Activated naive CD4-positive, alpha-beta T cell treated with anti-CD3 and anti-CD28 coated beads for 36 hours (primary cell): ENCODE measurements around the gene APBB3. TPM values are rescaled to one million over a fixed set of nuclear protein-coding genes. Genes with fewer than 3 reads are reported as not detected.

Experiments used
- CTCF ChIA-PET: fragments of 350-600 bp; sonication (Branson Sonifier 250); formaldehyde crosslinking; loops from one replicate; lab custom pipeline; 2021; ENCODE audit warnings: antibody characterized with exemption; lab: Charles Lee
- DNase-seq: peaks from one replicate; pipeline ENCODE4 v3.0.0-alpha.2; 2020
- H3K27ac Mint-ChIP-seq: one replicate; pipeline ENCODE4 v1.8.0; 2021; ENCODE audit warnings: mild to moderate bottlenecking, mixed read lengths
- H3K27me3 Mint-ChIP-seq: one replicate; pipeline ENCODE4 v1.8.0; 2021; ENCODE audit warnings: low read depth, mixed read lengths
- H3K36me3 Mint-ChIP-seq: one replicate; pipeline ENCODE4 v1.8.0; 2021; ENCODE audit warnings: low read depth, mixed read lengths
- H3K4me1 Mint-ChIP-seq: one replicate; pipeline ENCODE4 v1.8.0; 2021; ENCODE audit warnings: low read depth, mixed read lengths
- H3K4me3 Mint-ChIP-seq: one replicate; pipeline ENCODE4 v1.8.0; 2021; ENCODE audit warnings: mild to moderate bottlenecking, moderate library complexity, mixed read lengths
- H3K9me3 Mint-ChIP-seq: one replicate; pipeline ENCODE4 v1.8.0; 2021; ENCODE audit warnings: mixed read lengths
- intact Hi-C: fragments of 100-400 bp; cut with micrococcal nuclease; formaldehyde crosslinking; loops from one replicate; pipeline ENCODE4 v1.15.1; 2023
- microRNA-seq: library from miRNA; unstranded; fragments of <30 nt; microRNA quantifications from one replicate; pipeline ENCODE4 v1.2.0, GENCODE V29; 2022; ENCODE audit warnings: borderline microRNAs expressed, borderline replicate concordance
- total RNA-seq, 2 experiments: library from RNA; stranded (reverse); gene quantifications; one replicate each; pipeline ENCODE4 v1.2.3, GENCODE V29; 2021

The APBB3 gene
- total RNA-seq, 2 experiments from 2014 or later = 15.4 to 16.5 TPM

- no peaks in the 10 kb centered on the region for H3K9me3 Mint-ChIP-seq
- H3K27ac Mint-ChIP-seq = no peak overlapping the region
- H3K27me3 Mint-ChIP-seq = no peaks in the 10 kb centered on the region
- peaks cover 23% of the 10 kb centered on the region for H3K36me3 Mint-ChIP-seq
- intact Hi-C loops = no loop called here
- H3K4me1 Mint-ChIP-seq = no peaks in the 10 kb centered on the region
- H3K4me3 Mint-ChIP-seq = no peak overlapping the region
- no peak for DNase-seq
- CTCF ChIA-PET = no interaction called here
Measured at GRCh38 chr5:140524003-140524402, 40.4 kb downstream of the APBB3 start.

- Mint-ChIP-seq H3K27ac (no peak overlapping the region), H3K9me3 (no peaks in the 10 kb centered on the region)
- CTCF ChIA-PET = no interaction called here
Measured at GRCh38 chr5:140513124-140513523, 51.3 kb downstream of the APBB3 start.

GRCh38 chr5:140509898-140510297 is 54.5 kb downstream of the APBB3 start:
- Mint-ChIP-seq H3K27me3 (no peaks in the 10 kb centered on the region), H3K27ac (no peak overlapping the region), H3K36me3 (peaks cover 17% of the 10 kb centered on the region), H3K9me3 (no peaks in the 10 kb centered on the region), H3K4me3 (no peak overlapping the region), H3K4me1 (no peaks in the 10 kb centered on the region)
- no peak for DNase-seq
- intact Hi-C loops = no loop called here
- CTCF ChIA-PET = no interaction called here

More at GRCh38 chr5:140513124-140513523, 51.3 kb downstream of the APBB3 start:
- no peaks in the 10 kb centered on the region for H3K4me1 Mint-ChIP-seq
- no peaks in the 10 kb centered on the region for H3K27me3 Mint-ChIP-seq
- DNase-seq = no peak
- intact Hi-C loops = no loop called here
- H3K36me3 Mint-ChIP-seq = peaks cover 23% of the 10 kb centered on the region
- no peak overlapping the region for H3K4me3 Mint-ChIP-seq

Small RNAs within 50 kb of the gene (microRNA-seq; reads per million reads assigned to microRNA genes)
- not detected for gene MIR6831

Other genes with a start within 250 kb of the APBB3 start
- gene HBEGF, start 218.0 kb downstream of the APBB3 start, total RNA-seq = 1 to 10 TPM; 8.7 to 9.1 TPM
- gene SLC4A9, start 204.4 kb downstream of the APBB3 start, total RNA-seq = under 1 TPM; 0.07 to 0.12 TPM
- 10 to 100 TPM; 83.2 to 87.0 TPM for gene ANKHD1, start 162.8 kb downstream of the APBB3 start, total RNA-seq
- gene EIF4EBP3, start 16.9 kb downstream of the APBB3 start, total RNA-seq = 10 to 100 TPM; 27.2 to 28.5 TPM
- 10 to 100 TPM; 38.0 to 39.6 TPM for gene SRA1, start 7.1 kb downstream of the APBB3 start, total RNA-seq
- gene SLC35A4, start 230 bp upstream of the APBB3 start, total RNA-seq = 10 to 100 TPM; 57.1 to 60.1 TPM
- gene CD14, start 68.6 kb upstream of the APBB3 start, total RNA-seq = under 1 TPM; 0.14 to 0.20 TPM
- 10 to 100 TPM; 29.0 to 29.5 TPM for gene TMCO6, start 74.9 kb upstream of the APBB3 start, total RNA-seq
- gene NDUFA2, start 83.0 kb upstream of the APBB3 start, total RNA-seq = 10 to 100 TPM; 71.4 to 76.4 TPM
- 10 to 100 TPM; 82.9 to 93.1 TPM for gene IK, start 83.2 kb upstream of the APBB3 start, total RNA-seq
- 10 to 100 TPM; 18.9 to 19.8 TPM for gene WDR55, start 100.3 kb upstream of the APBB3 start, total RNA-seq
- 1 to 10 TPM; 1.7 to 1.9 TPM for gene DND1, start 109.0 kb upstream of the APBB3 start, total RNA-seq
- gene HARS1, start 126.8 kb upstream of the APBB3 start, total RNA-seq = 10 to 100 TPM; 69.0 to 74.8 TPM
- 10 to 100 TPM; 27.4 to 29.3 TPM for gene HARS2, start 126.9 kb upstream of the APBB3 start, total RNA-seq
- gene ZMAT2, start 135.8 kb upstream of the APBB3 start, total RNA-seq = 10 to 100 TPM; 52.9 to 58.8 TPM
- gene PCDHA1, start 221.5 kb upstream of the APBB3 start, total RNA-seq = not detected
- not detected for gene PCDHA2, start 230.3 kb upstream of the APBB3 start, total RNA-seq
- not detected for gene PCDHA3, start 236.5 kb upstream of the APBB3 start, total RNA-seq
- gene PCDHA4, start 242.5 kb upstream of the APBB3 start, total RNA-seq = not detected